Activated CD4-positive, alpha-beta T cell treated with anti-CD3 and anti-CD28 coated beads for 24 hours (primary cell): ENCODE measurements around the gene COL9A1.

Source experiments
- DNase-seq, 2 donors: peaks; one replicate each; pipeline ENCODE4 v3.0.0-alpha.2; 2020; ENCODE audit warnings: low read depth in 2 of 2

The COL9A1 gene

GRCh38 chr6:70286905-70287304 is 16.0 kb downstream of the COL9A1 start:
- no peak for DNase-seq

DNA sequence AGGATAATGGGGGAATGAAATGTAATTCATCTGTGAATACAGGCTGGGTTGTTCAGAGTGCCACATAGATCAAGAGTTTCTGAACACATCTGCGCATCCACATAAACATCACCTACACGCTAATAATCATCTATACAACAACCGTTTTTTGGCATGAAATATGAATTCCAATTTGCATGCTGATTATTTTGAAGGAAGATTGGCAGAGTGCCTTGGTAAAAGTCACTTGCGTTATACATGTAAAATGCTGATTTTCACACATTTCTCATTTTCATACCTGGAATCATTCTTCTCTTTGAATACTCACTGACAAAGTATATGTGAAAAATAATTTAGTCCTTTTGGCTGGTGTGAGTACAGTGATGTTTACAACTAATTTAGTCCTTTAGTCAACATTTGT is 17.7 kb downstream of the COL9A1 start:
- no peak for DNase-seq

- DNase-seq: no peak
Observed at GRCh38 chr6:70282919-70283461, 19.9 kb downstream of the COL9A1 start.

- DNase-seq: no peak
Observed at GRCh38 chr6:70282312-70282918, 20.5 kb downstream of the COL9A1 start.

DNA sequence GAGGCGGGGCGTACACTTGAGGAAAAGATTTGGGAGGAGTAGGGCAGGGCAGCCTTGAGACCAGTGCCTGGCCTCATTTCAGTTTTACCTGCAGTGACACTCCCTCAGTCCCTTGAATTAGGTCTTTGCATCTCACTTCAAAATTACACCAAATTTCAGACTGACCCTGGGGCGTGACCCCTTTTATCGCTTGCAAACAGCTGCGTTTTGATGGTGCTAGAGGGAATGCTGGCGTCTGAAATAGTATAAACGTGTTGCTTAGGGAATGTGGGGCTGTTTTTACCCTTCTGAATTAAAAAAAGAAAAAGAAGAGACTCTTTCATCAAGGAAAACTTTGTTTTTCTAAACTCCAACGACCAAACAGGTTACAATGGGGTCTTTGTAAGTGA is 21.0 kb downstream of the COL9A1 start:
- no peak for DNase-seq

DNA sequence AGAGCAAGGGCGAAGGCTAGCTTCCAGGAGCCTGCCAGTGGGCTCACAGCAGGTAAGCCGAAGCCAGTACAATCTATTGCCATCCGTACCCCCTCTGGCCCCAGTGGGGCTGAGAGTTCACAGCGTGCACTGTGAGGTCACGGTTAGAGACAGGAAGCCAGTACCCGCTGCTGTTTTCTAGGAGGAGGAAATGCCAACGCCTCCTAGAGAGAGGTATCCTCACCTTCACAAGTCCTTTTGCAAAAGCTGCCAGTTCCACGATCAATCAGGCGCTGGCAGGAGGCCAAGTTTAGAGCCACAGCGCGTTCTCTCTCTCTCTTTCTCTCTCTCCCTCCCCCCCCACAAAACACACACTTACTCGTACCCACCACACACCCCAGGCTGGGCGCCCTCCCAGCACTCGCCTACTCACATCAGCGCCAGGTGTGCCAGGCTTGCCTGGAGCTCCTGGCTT is 22.5 kb downstream of the COL9A1 start:
- no peak for DNase-seq

DNA sequence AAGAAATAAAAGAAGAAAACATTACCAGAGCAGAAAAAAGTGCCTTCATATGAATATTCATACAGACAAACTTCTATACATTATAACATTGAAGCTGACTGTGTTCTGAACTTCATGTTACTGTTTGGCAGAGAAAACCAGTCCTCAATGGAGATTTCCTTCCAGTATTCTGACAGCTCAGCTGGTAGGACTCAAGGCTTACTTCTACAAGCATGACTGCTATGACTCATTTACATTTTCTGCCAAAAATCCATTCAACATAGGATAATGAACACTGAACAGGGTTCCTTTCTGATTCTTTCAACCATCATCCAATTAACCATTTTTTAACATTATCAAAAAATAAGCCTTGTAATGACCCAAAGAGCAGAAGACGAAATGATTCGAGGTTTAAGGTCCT is 25.4 kb downstream of the COL9A1 start:
- no peak for DNase-seq

DNA sequence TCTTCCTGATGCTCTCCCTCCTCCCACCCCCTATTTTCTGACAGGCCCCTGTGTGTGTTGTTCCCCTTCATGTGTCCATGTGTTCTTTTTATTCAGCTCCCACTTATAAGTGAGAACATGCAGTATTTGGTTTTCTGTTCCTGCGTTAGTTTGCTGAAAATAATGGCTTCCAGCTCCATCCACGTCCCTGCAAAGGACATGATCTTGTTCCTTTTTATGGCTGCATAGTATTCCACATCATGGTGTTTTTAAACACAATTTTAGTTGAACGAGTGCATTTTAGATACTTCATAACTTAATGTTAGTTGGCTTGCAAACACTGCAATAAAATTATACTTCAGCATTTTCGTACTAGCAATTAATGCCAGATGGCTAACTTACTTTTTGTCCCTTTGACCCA is 28.5 kb downstream of the COL9A1 start:
- DNase-seq: no peak

GRCh38 chr6:70272071-70272470 is 30.8 kb downstream of the COL9A1 start:
- no peak for DNase-seq

DNA sequence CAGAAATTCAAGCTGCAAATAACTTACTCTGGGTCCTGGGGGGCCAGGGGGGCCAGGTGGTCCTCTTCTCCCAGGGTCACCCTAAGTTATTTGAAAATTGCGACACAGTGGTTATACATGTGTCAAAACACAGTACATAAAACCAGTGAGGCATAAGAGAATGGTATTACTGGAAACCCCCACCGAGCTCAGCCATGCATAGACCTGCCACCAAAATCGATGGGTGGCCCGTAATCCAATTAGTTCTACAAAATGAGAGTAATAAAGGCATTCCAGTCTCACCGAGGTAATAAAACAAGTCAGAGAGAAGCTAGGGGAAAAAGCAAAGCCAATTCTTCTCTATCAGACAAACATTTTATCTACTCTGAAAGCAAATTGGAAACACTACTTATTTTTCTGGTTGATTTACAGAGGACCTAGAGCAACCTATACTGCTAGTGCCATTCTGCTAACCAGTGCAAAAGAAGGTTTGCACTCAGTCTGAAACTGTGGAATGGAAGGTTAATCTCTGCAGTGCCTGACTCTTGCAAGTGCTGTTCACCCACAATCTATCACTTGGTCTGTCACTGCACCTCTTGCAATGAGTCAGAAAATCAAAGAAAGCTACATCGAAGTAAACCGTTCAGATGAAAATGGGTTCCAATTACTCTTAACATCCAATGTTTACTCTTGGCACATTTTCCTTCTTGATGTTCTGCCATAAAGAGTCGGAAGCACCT is 32.4 kb downstream of the COL9A1 start:
- DNase-seq: no peak

DNA sequence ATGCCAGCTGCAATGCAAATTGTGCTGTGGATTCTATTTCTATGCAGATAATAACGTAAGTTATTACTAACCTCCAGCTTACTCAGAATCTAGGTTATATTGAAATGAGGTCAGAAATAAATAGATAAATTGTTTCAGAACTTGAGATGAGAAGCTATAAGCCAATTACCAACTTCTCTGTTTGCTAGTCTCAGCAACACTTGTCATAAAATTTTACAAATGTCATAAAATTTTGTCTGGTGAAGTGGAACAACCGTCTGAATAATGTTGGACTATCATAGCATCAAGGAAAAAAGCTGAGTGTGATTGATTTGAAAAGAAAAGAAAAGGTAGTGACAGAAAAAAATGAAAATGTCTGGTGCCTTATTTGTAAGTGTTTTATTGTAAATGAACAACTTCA is 36.7 kb downstream of the COL9A1 start:
- DNase-seq: no peak

DNA sequence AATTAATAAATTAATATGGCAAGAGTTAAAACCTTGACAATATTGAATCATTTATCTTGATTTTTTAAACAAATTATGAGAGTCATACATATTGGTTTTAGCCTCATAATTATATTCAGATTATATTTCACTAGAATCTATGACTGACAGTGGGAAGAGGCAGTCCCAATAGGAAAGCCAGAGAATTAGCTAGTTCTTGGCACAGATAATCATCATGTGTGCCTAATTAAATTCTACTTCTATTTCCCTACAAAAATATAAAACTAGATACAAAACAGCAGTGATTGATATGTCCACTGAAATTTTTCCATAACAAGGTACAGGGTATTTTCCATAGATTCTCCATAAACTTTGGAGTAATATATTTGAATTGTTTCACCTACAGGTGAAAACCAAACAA is 38.6 kb downstream of the COL9A1 start:
- DNase-seq: no peak

- DNase-seq: no peak
Observed at GRCh38 chr6:70258483-70258882, 44.4 kb downstream of the COL9A1 start.

GRCh38 chr6:70257768-70258273 is 45.1 kb downstream of the COL9A1 start:
- DNase-seq: no peak

- DNase-seq: no peak
Observed at GRCh38 chr6:70254784-70255183, 48.1 kb downstream of the COL9A1 start.

DNA sequence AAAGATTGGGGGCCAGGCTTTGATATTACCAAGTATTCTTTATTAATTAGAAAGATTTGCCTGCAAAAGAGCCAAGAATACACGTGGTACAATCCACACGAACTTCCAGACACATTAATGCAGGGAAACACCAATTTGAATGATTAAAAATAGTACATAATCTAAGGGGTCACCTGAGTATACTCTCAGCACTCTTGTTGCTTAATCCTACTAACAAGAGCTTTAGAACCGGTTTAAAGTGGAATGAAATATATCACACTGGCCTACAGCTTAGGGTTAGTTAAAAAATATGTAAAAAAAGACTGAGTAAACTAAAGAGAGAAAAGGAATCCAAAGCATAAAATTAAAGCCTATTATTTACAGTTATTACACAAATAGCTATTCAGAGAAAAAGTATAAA is 49.0 kb downstream of the COL9A1 start:
- DNase-seq: no peak

GRCh38 chr6:70252604-70253003 is 50.3 kb downstream of the COL9A1 start:
- no peak for DNase-seq

DNA sequence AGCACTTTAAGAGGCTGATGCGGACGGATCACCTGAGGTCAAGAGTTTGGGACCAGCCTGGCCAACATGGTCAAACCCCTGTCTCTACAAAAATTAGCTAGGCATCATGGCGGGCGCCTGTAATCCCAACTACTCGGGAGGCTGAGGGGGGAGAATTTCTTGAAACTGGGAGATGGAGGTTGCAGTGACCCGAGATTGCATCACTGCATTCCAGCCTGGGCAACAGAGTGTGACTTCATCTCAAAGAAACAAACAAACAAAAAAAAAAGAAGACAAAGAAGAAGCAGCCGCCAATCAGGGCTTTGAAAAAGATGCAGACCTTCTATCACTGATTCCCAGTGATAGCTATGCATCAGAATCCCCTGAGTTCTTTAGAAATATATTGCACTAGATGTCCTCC is 56.8 kb downstream of the COL9A1 start:
- no peak for DNase-seq

GRCh38 chr6:70241991-70242420 is 60.9 kb downstream of the COL9A1 start:
- DNase-seq: no peak

GRCh38 chr6:70241031-70241430 is 61.9 kb downstream of the COL9A1 start:
- DNase-seq: no peak

- DNase-seq: no peak
Observed at GRCh38 chr6:70236343-70236742, 66.5 kb downstream of the COL9A1 start.

- DNase-seq: no peak
Observed at GRCh38 chr6:70234561-70235236, 68.2 kb downstream of the COL9A1 start.

DNA sequence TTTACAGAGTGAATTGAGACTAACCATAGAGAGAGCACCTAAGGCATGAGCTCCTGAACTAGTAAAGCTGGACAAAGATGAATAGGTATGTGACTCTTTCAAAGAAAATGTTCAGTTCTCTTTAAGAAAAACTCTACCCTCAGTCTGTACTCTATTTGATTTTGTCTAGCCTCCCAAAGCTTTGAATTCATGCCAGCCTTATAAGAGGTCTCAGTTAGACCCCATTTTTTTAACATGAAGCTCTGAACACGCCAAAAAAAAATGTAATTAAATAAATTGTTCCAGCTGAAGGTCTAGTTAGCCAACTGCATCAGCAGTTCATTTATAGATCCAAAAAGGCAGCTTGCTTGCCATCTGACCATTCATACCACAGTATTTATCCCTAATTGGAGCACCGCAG is 71.6 kb downstream of the COL9A1 start:
- no peak for DNase-seq
